Calu3 (cell line): ENCODE data around the gene HS6ST2. TPM values are rescaled to one million over a fixed set of nuclear protein-coding genes. Genes with fewer than 3 reads are reported as not detected.
"Not testable (repeated sequence)": the region's sequence is repeated elsewhere in the genome, so short reads cannot be mapped to it uniquely, and the experiment has no call there.

Experiments
- BruUV-seq: library from RNA; stranded (reverse); fragments of 400-500 nt; replicated peaks from 2 replicates; lab custom pipeline; 2021; lab: Mats Ljungman, UMichigan
- CTCF ChIA-PET: fragments of 300-600 bp; sonication (Branson Sonifier 250); formaldehyde crosslinking; loops from one replicate; lab custom pipeline; 2022; ENCODE audit warnings: antibody characterized with exemption; lab: Charles Lee
- DNase-seq: peaks from one replicate; pipeline ENCODE4 v3.0.0; 2022
- H3K27ac Mint-ChIP-seq: one replicate; pipeline ENCODE4 v1.8.0; 2022; ENCODE audit warnings: mixed read lengths; ENCODE audit not compliant: unreplicated experiment
- H3K27me3 Mint-ChIP-seq: one replicate; pipeline ENCODE4 v1.8.0; 2022; ENCODE audit warnings: mixed read lengths; ENCODE audit not compliant: unreplicated experiment
- H3K36me3 Mint-ChIP-seq: one replicate; pipeline ENCODE4 v1.8.0; 2022; ENCODE audit warnings: mild to moderate bottlenecking, moderate library complexity, mixed read lengths; ENCODE audit not compliant: insufficient read depth, unreplicated experiment
- H3K4me1 Mint-ChIP-seq: one replicate; pipeline ENCODE4 v1.8.0; 2022; ENCODE audit warnings: mild to moderate bottlenecking, low read depth, mixed read lengths; ENCODE audit not compliant: unreplicated experiment
- H3K4me3 Mint-ChIP-seq: one replicate; pipeline ENCODE4 v1.8.0; 2022; ENCODE audit warnings: mild to moderate bottlenecking, low read depth, moderate library complexity, mixed read lengths; ENCODE audit not compliant: unreplicated experiment
- H3K9me3 Mint-ChIP-seq: one replicate; pipeline ENCODE4 v1.8.0; 2022; ENCODE audit warnings: low read depth, mixed read lengths; ENCODE audit not compliant: unreplicated experiment
- CTCF ChIP-seq: fragments of 200-600 bp; IDR thresholded peaks from one replicate; pipeline ENCODE4 v1.8.0; 2022; ENCODE audit warnings: antibody characterized with exemption; ENCODE audit not compliant: unreplicated experiment
- intact Hi-C: fragments of 100-400 bp; cut with micrococcal nuclease; formaldehyde crosslinking; loops from one replicate; pipeline ENCODE4 v1.10.0; 2022; ENCODE audit not compliant: unreplicated experiment
- total RNA-seq: library from RNA; stranded (reverse); gene quantifications from 2 replicates; pipeline ENCODE4 v1.2.3, GENCODE V29; 2022

HS6ST2 gene
- total RNA-seq, 1 experiment from 2014 or later, result 40.7 TPM

DNA sequence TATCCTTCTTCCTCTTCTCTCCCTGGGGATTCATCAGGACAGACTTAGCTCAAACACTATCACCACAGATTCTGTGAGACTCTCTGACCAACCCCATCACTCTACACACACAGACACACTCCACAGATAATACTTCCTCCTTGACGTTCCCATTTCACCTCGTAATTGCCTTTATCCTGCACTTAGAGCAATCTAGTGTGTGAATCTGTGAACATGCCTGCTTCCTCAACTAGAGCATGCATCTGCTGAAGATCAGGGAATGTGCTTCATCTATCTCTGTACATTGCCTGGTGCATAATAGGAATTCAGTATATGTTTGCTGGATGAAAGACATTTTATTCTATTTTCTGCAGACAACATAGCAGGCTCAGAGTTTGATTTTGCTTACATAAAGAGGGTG, 25.1 kb upstream of the HS6ST2 start:
- H3K4me3 Mint-ChIP-seq, result no peak overlapping the region
- no peaks in the 10 kb centered on the region for H3K27me3 Mint-ChIP-seq
- CTCF ChIA-PET, result no interaction called here
- H3K4me1 Mint-ChIP-seq, result peaks cover 9% of the 10 kb centered on the region
- intact Hi-C loops, result no loop called here
- no peaks in the 10 kb centered on the region for H3K36me3 Mint-ChIP-seq
- no peak for TF ChIP-seq CTCF
- no peak overlapping the region for H3K27ac Mint-ChIP-seq
- no TSS peak for BruUV-seq
- no peaks in the 10 kb centered on the region for H3K9me3 Mint-ChIP-seq
- DNase-seq, result no peak

DNA sequence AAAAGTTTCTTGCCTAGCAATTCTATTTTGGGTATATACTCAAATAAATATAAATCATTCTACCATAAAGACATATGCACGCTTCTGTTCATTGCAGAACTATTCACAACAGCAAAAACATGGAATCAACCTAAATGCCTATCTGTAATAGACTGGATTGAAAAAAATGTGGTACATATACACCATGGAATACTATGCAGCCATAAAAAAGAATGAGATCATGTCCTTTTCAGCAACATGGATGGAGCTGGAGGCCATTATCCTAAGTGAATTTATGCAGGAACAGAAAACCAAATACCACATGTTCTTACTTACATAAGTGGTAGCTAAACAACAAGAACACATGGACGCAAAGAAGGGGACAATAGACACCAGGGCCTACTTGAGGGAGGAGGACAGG, 21.6 kb upstream of the HS6ST2 start:
- H3K27me3 Mint-ChIP-seq, intact Hi-C loops, H3K4me3 Mint-ChIP-seq, H3K9me3 Mint-ChIP-seq, H3K36me3 Mint-ChIP-seq, DNase-seq, H3K27ac Mint-ChIP-seq, BruUV-seq: not testable (repeated sequence)
- peaks cover 14% of the 10 kb centered on the region for H3K4me1 Mint-ChIP-seq
- CTCF ChIA-PET, result interaction anchor here (0.6 kb wide), 1 partner anchor 116 kb away, joined by 3 read pairs; no protein-coding TSS in a partner anchor

DNA sequence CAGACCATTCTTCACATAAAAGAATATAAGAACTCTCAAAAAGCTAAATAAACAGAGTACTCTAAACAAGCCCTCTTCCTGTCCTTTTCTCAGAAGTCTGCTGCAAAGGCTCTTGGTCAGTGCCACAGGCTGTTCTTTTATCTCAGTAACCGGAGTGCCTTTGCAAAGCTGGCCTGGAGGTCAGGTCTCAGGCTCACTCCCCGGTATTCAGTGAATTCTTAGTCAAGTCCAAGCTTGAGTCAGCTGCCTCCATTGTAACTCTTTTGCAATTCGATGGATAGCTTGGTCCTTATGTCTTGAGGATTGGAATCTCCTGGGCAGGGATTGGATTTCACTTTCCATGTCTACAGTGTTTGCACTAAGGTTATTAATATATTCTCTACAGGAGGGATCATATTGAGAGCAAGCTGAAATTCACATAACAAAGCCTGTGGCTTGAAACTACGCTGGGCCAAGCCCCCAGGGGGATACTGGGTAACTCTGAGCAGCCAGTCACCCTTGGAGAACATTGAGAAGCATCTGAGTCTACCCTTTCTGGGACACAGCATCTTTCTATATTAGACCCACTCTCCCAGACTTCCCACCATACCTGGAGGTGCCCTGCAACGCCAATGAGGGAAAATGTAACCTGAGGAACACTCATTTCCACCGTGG, 10.0 kb upstream of the HS6ST2 start:
- Mint-ChIP-seq H3K4me1 (no peaks in the 10 kb centered on the region), H3K27me3 (no peaks in the 10 kb centered on the region), H3K27ac (no peak overlapping the region), H3K36me3 (no peaks in the 10 kb centered on the region), H3K9me3 (no peaks in the 10 kb centered on the region), H3K4me3 (no peak overlapping the region)
- CTCF ChIA-PET, result interaction anchor here (1.4 kb wide), 1 partner anchor 231 kb away, joined by 3 read pairs; no protein-coding TSS in a partner anchor
- BruUV-seq, result no TSS peak
- no peak for DNase-seq
- TF ChIP-seq CTCF, result no peak
- intact Hi-C loops, result no loop called here

DNA sequence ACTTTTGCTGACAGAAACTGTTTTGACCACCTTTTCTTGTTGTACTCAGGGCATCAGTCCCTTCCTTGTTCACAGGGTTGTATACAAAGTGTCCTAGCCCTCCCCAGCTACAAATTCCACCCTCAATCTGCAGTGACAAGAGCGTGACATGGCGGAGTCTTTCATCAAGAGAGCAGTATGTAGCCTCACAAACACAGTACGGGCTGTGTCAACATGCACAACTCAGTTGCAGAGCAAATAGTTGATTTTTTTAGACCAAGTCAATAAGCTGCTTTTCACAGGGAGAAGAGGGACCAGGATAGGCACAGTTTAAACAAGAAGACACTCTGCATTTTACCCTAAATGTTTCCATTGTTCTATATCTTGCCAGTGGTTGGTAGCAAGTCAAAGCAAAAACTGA, 8.6 kb upstream of the HS6ST2 start:
- TF ChIP-seq CTCF, result no peak
- Mint-ChIP-seq H3K27me3 (no peaks in the 10 kb centered on the region), H3K4me1 (no peaks in the 10 kb centered on the region), H3K4me3 (no peak overlapping the region), H3K9me3 (no peaks in the 10 kb centered on the region), H3K36me3 (no peaks in the 10 kb centered on the region), H3K27ac (no peak overlapping the region)
- no TSS peak for BruUV-seq
- DNase-seq, result no peak
- intact Hi-C loops, result no loop called here
- CTCF ChIA-PET, result interaction anchor here (1.4 kb wide), 1 partner anchor 229 kb away, joined by 3 read pairs; no protein-coding TSS in a partner anchor

- Mint-ChIP-seq H3K27ac (no peak overlapping the region), H3K27me3 (no peaks in the 10 kb centered on the region), H3K9me3 (no peaks in the 10 kb centered on the region), H3K4me1 (no peaks in the 10 kb centered on the region), H3K4me3 (no peak overlapping the region), H3K36me3 (no peaks in the 10 kb centered on the region)
- CTCF ChIA-PET, result no interaction called here
- DNase-seq, result no peak
- intact Hi-C loops, result no loop called here
- no TSS peak for BruUV-seq
- no peak for TF ChIP-seq CTCF
These were observed 7.0 kb upstream of the HS6ST2 start for GRCh38 chrX:132965461-132965860.
